ENCODE data around the gene U2SURP. TPM values are rescaled to one million over a fixed set of nuclear protein-coding genes. Genes with fewer than 3 reads are reported as not detected.

The U2SURP gene
- total RNA-seq, 4 donors from 2014 or later: 43.2 to 63.7 (median 43.9) TPM

- Histone ChIP-seq H3K27ac (no peak overlapping the region), H3K36me3 (no peaks in the 10 kb centered on the region), H3K9me3 (no peaks in the 10 kb centered on the region), H3K4me3 (no peak overlapping the region), H3K4me1 (no peaks in the 10 kb centered on the region), H3K27me3 (no peaks in the 10 kb centered on the region)
- DNase-seq (peak in 1 of 2 donors; percentile 34), ATAC-seq (peak; percentile 51 to 66)
- in situ Hi-C loops (cut with MboI; ENCODE audit: low sequenced_read_pairs in 4 of 4) (loop anchor here (5.0 to 25.0 kb wide), 8 partner anchors 59 to 409 kb away; partner anchors contain the start of genes PLS1 (in 2 of the 4) and ATR (in 1 of the 4)), intact Hi-C loops (cut with DNase I; ENCODE audit: low total_unique reads) (loop anchor here (1.0 kb wide), 2 partner anchors 65 to 166 kb away; no protein-coding TSS in a partner anchor)
- TF ChIP-seq POLR2A (IDR thresholded peaks at IDR 0.05): no peak
- TF ChIP-seq CTCF (IDR thresholded peaks at IDR 0.05 in 4 of 5, conservative IDR thresholded peaks at IDR 0.05 in 1 of 5): peak; percentile 31 to 72 (median 62)
Observed at GRCh38 chr3:142993958-142994442, 7.4 kb upstream of the U2SURP start.

GRCh38 chr3:142997330-142997729 lies 4.0 kb upstream of the U2SURP start:
- peaks cover 9 to 14% of the 10 kb centered on the region in 2 donors for H3K4me1 ChIP-seq
- TF ChIP-seq POLR2A (IDR thresholded peaks at IDR 0.05) (no peak), CTCF (IDR thresholded peaks at IDR 0.05 in 4 of 5, conservative IDR thresholded peaks at IDR 0.05 in 1 of 5) (no peak)
- no peak overlapping the region for H3K4me3 ChIP-seq
- H3K9me3 ChIP-seq: no peaks in the 10 kb centered on the region
- ATAC-seq (no peak), DNase-seq (no peak)
- intact Hi-C loops (cut with DNase I; ENCODE audit: low total_unique reads) (no loop called here), in situ Hi-C loops (cut with MboI; ENCODE audit: low sequenced_read_pairs in 4 of 4) (loop anchor here (10.0 to 25.0 kb wide), 6 partner anchors 63 to 413 kb away; partner anchors contain the start of genes PLS1 (in 2 of the 4) and ATR (in 1 of the 4))
- H3K36me3 ChIP-seq: no peaks in the 10 kb centered on the region
- no peak overlapping the region for H3K27ac ChIP-seq
- no peaks in the 10 kb centered on the region for H3K27me3 ChIP-seq

- in situ Hi-C loops (cut with MboI; ENCODE audit: low sequenced_read_pairs in 4 of 4) (loop anchor here (10.0 to 25.0 kb wide), 6 partner anchors 64 to 414 kb away; partner anchors contain the start of genes PLS1 (in 2 of the 4) and ATR (in 1 of the 4)), intact Hi-C loops (cut with DNase I; ENCODE audit: low total_unique reads) (no loop called here)
- peaks cover 20 to 24% of the 10 kb centered on the region in 2 donors for H3K4me1 ChIP-seq
- H3K36me3 ChIP-seq: no peaks in the 10 kb centered on the region
- no peak overlapping the region for H3K4me3 ChIP-seq
- TF ChIP-seq CTCF (IDR thresholded peaks at IDR 0.05 in 4 of 5, conservative IDR thresholded peaks at IDR 0.05 in 1 of 5) (no peak), POLR2A (IDR thresholded peaks at IDR 0.05) (no peak)
- ATAC-seq (no peak), DNase-seq (no peak)
- H3K27me3 ChIP-seq: no peaks in the 10 kb centered on the region
- H3K9me3 ChIP-seq: no peaks in the 10 kb centered on the region
- H3K27ac ChIP-seq: no peak overlapping the region
Observed at GRCh38 chr3:142998439-142998838, 2.9 kb upstream of the U2SURP start.

- TF ChIP-seq POLR2A (IDR thresholded peaks at IDR 0.05): no peak
- TF ChIP-seq CTCF (IDR thresholded peaks at IDR 0.05 in 4 of 5, conservative IDR thresholded peaks at IDR 0.05 in 1 of 5): no peak
- Histone ChIP-seq H3K9me3 (no peaks in the 10 kb centered on the region), H3K27me3 (no peaks in the 10 kb centered on the region), H3K36me3 (no peaks in the 10 kb centered on the region), H3K4me3 (peak overlapping the region in 2 of 4 donors; percentile 86 to 95), H3K27ac (peak overlapping the region; percentile 92 to 95 (median 94)), H3K4me1 (peaks cover 33 to 39% of the 10 kb centered on the region in 2 donors)
- ATAC-seq (no peak), DNase-seq (no peak)
- in situ Hi-C loops (cut with MboI; ENCODE audit: low sequenced_read_pairs in 4 of 4) (loop anchor here (10.0 to 25.0 kb wide), 7 partner anchors 65 to 563 kb away; partner anchors contain the start of genes PLS1 (in 3 of the 4), ATR (in 1 of the 4) and XRN1 (in 1 of the 4)), intact Hi-C loops (cut with DNase I; ENCODE audit: low total_unique reads) (loop anchor here (5.0 kb wide), 2 partner anchors 423 to 553 kb away; partner anchors contain the start of genes ATR and XRN1)
Observed at GRCh38 chr3:142999881-143000280, 1.5 kb upstream of the U2SURP start.
